ENCODE results near the gene ARID1B. TPM values are rescaled to one million over a fixed set of nuclear protein-coding genes. Genes with fewer than 3 reads are reported as not detected.

Gene ARID1B
- total RNA-seq, 1 donor from 2014 or later = 101 TPM

- Mint-ChIP-seq H3K9me3 (no peaks in the 10 kb centered on the region), H3K27ac (ENCODE audit: unreplicated experiment) (no peak overlapping the region), H3K4me1 (peaks cover 22% of the 10 kb centered on the region), H3K27me3 (ENCODE audit: low read depth) (peaks cover 5% of the 10 kb centered on the region), H3K36me3 (ENCODE audit: low read depth) (no peaks in the 10 kb centered on the region), H3K4me3 (no peak overlapping the region)
- DNase-seq (ENCODE audit: low read depth, low spot score) = no peak
- no peak for TF ChIP-seq CTCF (conservative IDR thresholded peaks at IDR 0.05)
Measured at GRCh38 chr6:157221817-157222175, 444.6 kb downstream of the ARID1B start.

- DNase-seq (ENCODE audit: low read depth, low spot score) = no peak
- Mint-ChIP-seq H3K9me3 (no peaks in the 10 kb centered on the region), H3K4me1 (peaks cover 22% of the 10 kb centered on the region), H3K27ac (ENCODE audit: unreplicated experiment) (no peak overlapping the region), H3K4me3 (no peak overlapping the region), H3K36me3 (ENCODE audit: low read depth) (no peaks in the 10 kb centered on the region), H3K27me3 (ENCODE audit: low read depth) (peaks cover 5% of the 10 kb centered on the region)
- TF ChIP-seq CTCF (conservative IDR thresholded peaks at IDR 0.05) = no peak
Measured at GRCh38 chr6:157222201-157222981, 445.2 kb downstream of the ARID1B start.

- Mint-ChIP-seq H3K27ac (ENCODE audit: unreplicated experiment) (no peak overlapping the region), H3K4me3 (no peak overlapping the region)
Measured at GRCh38 chr6:157223021-157223430, 445.8 kb downstream of the ARID1B start.

GRCh38 chr6:157223511-157223910, 446.3 kb downstream of the ARID1B start:
- H3K4me1 Mint-ChIP-seq = peaks cover 22% of the 10 kb centered on the region
- no peak for TF ChIP-seq CTCF (conservative IDR thresholded peaks at IDR 0.05)
- H3K9me3 Mint-ChIP-seq = no peaks in the 10 kb centered on the region
- DNase-seq (ENCODE audit: low read depth, low spot score) = no peak
- H3K27ac Mint-ChIP-seq (ENCODE audit: unreplicated experiment) = no peak overlapping the region
- H3K27me3 Mint-ChIP-seq (ENCODE audit: low read depth) = peaks cover 5% of the 10 kb centered on the region
- H3K36me3 Mint-ChIP-seq (ENCODE audit: low read depth) = no peaks in the 10 kb centered on the region
- H3K4me3 Mint-ChIP-seq = no peak overlapping the region

More at GRCh38 chr6:157223021-157223430, 445.8 kb downstream of the ARID1B start:
- H3K4me1 Mint-ChIP-seq = peaks cover 22% of the 10 kb centered on the region
- H3K36me3 Mint-ChIP-seq (ENCODE audit: low read depth) = no peaks in the 10 kb centered on the region
- H3K9me3 Mint-ChIP-seq = no peaks in the 10 kb centered on the region
- DNase-seq (ENCODE audit: low read depth, low spot score) = no peak
- no peak for TF ChIP-seq CTCF (conservative IDR thresholded peaks at IDR 0.05)
- H3K27me3 Mint-ChIP-seq (ENCODE audit: low read depth) = peaks cover 5% of the 10 kb centered on the region

- TF ChIP-seq CTCF (conservative IDR thresholded peaks at IDR 0.05) = no peak
- H3K27ac Mint-ChIP-seq (ENCODE audit: unreplicated experiment) = no peak overlapping the region
- H3K36me3 Mint-ChIP-seq (ENCODE audit: low read depth) = no peaks in the 10 kb centered on the region
- no peaks in the 10 kb centered on the region for H3K9me3 Mint-ChIP-seq
- peaks cover 29% of the 10 kb centered on the region for H3K4me1 Mint-ChIP-seq
- no peak for DNase-seq (ENCODE audit: low read depth, low spot score)
- no peak overlapping the region for H3K4me3 Mint-ChIP-seq
- H3K27me3 Mint-ChIP-seq (ENCODE audit: low read depth) = peaks cover 11% of the 10 kb centered on the region
Measured at GRCh38 chr6:157224178-157224950, 447.2 kb downstream of the ARID1B start.

Data from neural crest cell (in vitro differentiated cells).